Effector memory CD4-positive, alpha-beta T cell (primary cell): ENCODE data around the gene ABHD8.
A peak's percentile ranks its signal among the peaks of the same experiment; 100 is the strongest.

ENCODE experiments used
- DNase-seq, 3 donors: peaks; one replicate each; pipeline ENCODE4 v3.0.0-alpha.2; 2020
- H3K27ac ChIP-seq: 2 replicates; pipeline ENCODE4 v1.7.0; 2013; ENCODE audit warnings: mild to moderate bottlenecking, low read length, moderate library complexity; ENCODE audit not compliant: insufficient read depth, poor library complexity, severe bottlenecking
- H3K27me3 ChIP-seq: replicated peaks from 2 replicates; pipeline ENCODE4 v1.7.0; 2013; ENCODE audit warnings: mild to moderate bottlenecking, low read length; ENCODE audit not compliant: insufficient read depth, control insufficient read depth, poor library complexity, severe bottlenecking
- H3K36me3 ChIP-seq: 2 replicates; pipeline ENCODE4 v1.7.0; 2013; ENCODE audit warnings: mild to moderate bottlenecking, low read length, moderate library complexity; ENCODE audit not compliant: control insufficient read depth, insufficient read depth
- H3K4me1 ChIP-seq: 2 replicates; pipeline ENCODE4 v1.7.0; 2013; ENCODE audit warnings: low read length, mild to moderate bottlenecking; ENCODE audit not compliant: control insufficient read depth, insufficient read depth, poor library complexity, severe bottlenecking
- H3K4me3 ChIP-seq: 2 replicates; pipeline ENCODE4 v1.7.0; 2013; ENCODE audit warnings: low read length, low read depth, mild to moderate bottlenecking; ENCODE audit not compliant: insufficient read depth, poor library complexity, severe bottlenecking
- H3K9me3 ChIP-seq: 2 replicates; pipeline ENCODE4 v1.7.0; 2013; ENCODE audit warnings: mild to moderate bottlenecking, low read length, moderate library complexity; ENCODE audit not compliant: control insufficient read depth

The ABHD8 gene

GRCh38 chr19:17266026-17266425, 37.2 kb downstream of the ABHD8 start:
- H3K36me3 ChIP-seq = peaks cover 6% of the 10 kb centered on the region
- H3K27ac ChIP-seq = no peak overlapping the region
- no peak for DNase-seq
- no peaks in the 10 kb centered on the region for H3K9me3 ChIP-seq
- peaks cover 9% of the 10 kb centered on the region for H3K4me1 ChIP-seq
- no peaks in the 10 kb centered on the region for H3K27me3 ChIP-seq
- no peak overlapping the region for H3K4me3 ChIP-seq

DNA sequence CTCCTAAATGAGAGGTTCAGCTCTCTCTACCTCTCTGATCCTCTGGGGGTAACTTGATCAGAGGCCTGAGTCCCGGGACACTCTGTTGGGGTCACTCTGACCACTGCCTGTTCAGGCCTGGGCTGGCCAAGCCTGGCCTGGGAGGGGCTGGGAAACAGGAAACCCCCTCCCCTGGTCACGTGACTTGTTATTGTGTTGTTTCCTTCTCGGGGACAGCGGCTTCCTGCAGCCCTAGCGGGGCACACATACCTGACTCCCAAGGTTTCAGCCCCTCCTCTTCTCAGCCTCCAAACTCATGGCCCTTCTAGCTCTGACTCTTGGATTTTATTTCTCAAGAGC, 38.6 kb downstream of the ABHD8 start, which contains the start of gene USHBP1:
USHBP1 (minus strand) TSS at position 105 of the 339 bp plus-strand sequence. CDS start 446 bp downstream, outside the sequence.
- H3K4me3 ChIP-seq = no peak within 1 kb of the TSS
- H3K9me3 ChIP-seq = no peaks in the 10 kb centered on the region
- no peak for DNase-seq
- H3K27ac ChIP-seq = no peak within 1 kb of the TSS
- H3K4me1 ChIP-seq = peaks cover 9% of the 10 kb centered on the region
- no peaks in the 10 kb centered on the region for H3K36me3 ChIP-seq
- H3K27me3 ChIP-seq = no peaks in the 10 kb centered on the region

DNA sequence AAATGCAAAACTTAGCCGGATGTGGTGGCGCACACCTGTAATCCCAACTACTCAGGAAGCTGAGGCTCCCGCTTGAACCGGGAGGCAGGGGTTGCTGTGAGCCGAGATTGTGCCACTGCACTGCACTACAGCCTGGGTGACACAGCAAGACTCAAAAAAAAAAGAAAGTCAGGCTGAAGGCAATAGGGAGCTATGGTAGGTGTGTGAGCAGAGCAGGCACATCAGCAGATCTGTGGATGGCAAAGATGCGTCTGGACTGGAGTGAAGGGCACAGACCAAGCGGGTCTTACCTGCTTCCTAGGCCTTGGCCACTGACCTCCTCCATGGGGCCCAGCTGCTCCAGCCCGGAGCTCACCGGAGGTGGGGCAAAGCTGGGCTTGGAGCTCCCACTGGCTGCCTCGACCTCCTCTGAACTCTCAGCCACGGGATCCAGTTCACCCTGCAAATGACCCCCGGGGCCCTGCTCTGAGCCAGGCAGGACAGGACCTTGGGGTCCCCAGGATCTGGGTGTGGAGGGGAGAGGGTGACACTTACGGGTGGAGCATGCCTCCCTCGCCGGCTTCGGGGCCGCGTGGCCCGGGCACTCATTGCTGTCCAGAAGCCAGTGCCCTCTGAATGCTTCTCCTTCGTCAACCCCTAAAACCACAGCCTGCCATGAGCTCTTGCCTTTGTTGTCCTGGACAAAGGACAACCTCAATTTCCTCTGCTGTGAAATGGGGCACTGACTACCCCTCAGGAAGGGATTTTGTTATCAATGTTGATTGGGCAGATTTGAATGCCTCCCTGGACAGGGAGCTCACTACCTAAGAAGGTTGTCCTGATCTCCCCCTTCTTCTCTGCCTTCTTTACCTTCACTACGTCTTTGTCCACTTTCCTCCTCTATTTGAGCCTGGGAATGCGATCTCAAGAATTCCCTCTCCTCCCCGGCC, 39.2 kb downstream of the ABHD8 start:
- Histone ChIP-seq H3K27me3 (no peaks in the 10 kb centered on the region), H3K9me3 (no peaks in the 10 kb centered on the region), H3K4me1 (peaks cover 9% of the 10 kb centered on the region), H3K27ac (no peak overlapping the region), H3K36me3 (no peaks in the 10 kb centered on the region), H3K4me3 (no peak overlapping the region)
- DNase-seq = no peak

- no peak for DNase-seq
- Histone ChIP-seq H3K27ac (no peak overlapping the region), H3K27me3 (no peaks in the 10 kb centered on the region), H3K4me1 (peaks cover 2% of the 10 kb centered on the region), H3K4me3 (no peak overlapping the region), H3K36me3 (no peaks in the 10 kb centered on the region), H3K9me3 (no peaks in the 10 kb centered on the region)
These were observed 40.7 kb downstream of the ABHD8 start for GRCh38 chr19:17262557-17262956.

DNA sequence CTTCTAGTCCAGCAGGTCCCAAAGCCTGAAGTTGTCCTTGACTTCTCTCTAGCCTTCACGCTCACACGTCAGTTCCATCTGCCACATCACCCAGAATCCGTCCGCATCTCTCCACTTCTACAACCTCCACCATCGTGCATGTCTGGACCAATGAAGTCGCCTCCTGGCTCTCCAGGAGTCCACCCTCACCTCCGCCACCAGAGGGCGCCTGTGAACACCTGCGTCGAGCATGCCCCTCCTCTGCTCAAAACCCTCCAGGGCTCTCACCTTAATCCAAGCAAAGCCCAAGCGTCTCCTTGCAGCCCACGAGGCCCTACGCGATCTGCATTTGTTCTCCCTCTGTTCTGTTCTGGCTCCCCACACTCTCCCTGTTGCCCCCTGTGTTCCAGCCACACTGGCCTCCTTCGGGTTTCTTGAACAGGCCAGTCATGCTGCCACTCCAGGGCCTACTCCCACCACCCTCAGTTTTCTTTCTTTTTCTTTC, 42.3 kb downstream of the ABHD8 start:
- Histone ChIP-seq H3K4me3 (no peak overlapping the region), H3K9me3 (no peaks in the 10 kb centered on the region), H3K4me1 (no peaks in the 10 kb centered on the region), H3K27ac (no peak overlapping the region), H3K27me3 (no peaks in the 10 kb centered on the region), H3K36me3 (no peaks in the 10 kb centered on the region)
- DNase-seq = peak; percentile 72 to 83 (median 77)

DNA sequence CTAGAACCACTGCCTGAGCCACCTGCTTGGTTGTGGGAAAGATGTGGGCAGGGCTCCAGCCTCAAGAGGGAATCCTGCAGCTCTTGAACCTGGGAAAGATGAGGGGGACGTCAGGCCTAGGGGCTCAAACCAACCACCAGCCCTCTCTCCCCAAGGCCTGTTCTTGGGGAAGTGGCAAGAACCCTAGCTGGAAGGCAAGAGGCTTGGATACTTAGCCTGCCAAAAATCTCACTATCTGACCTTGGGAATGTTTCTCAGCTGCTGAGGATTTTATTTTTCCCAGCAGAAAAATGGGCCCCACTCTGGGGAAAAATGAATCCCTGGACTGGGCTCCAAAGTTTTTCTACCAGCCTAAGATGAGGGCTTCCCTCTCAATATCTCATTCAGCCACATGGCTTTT, 43.3 kb downstream of the ABHD8 start:
- no peak overlapping the region for H3K4me3 ChIP-seq
- no peak for DNase-seq
- H3K27ac ChIP-seq = no peak overlapping the region
- no peaks in the 10 kb centered on the region for H3K9me3 ChIP-seq
- H3K4me1 ChIP-seq = no peaks in the 10 kb centered on the region
- H3K36me3 ChIP-seq = no peaks in the 10 kb centered on the region
- no peaks in the 10 kb centered on the region for H3K27me3 ChIP-seq

DNA sequence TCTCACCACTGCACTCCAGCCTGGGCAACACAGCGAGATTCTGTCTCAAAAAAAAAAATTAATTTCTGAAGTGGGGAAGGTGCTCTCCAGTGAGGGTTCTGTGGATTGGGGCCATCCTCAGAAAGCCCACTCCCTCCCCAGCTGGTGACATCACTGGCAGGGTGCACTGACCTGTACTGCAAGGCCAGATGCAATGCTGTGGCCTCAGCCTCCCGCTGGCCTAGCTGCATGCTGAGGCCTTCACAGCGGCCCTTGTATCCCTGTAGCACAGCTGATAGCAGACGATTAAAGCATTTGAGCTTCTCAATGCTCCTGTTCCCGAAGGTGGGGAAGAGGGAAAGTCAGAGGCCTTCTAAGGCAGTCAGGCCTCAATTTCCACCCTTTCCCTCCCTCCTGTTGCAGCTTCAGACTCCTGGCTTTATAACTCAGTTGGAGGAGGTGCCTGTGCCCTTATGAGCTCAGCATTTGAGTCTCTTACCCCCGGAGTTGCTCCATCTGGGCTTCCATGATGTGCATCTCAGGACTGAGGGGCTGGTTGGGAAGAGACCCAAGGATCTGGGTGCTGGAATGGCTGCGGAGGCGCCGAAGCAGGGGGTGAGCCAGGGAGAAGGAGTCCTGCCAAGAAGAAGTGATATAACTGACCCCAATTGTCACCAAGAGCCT, 44.0 kb downstream of the ABHD8 start:
- Histone ChIP-seq H3K9me3 (no peaks in the 10 kb centered on the region), H3K36me3 (no peaks in the 10 kb centered on the region), H3K4me1 (no peaks in the 10 kb centered on the region), H3K4me3 (no peak overlapping the region), H3K27me3 (no peaks in the 10 kb centered on the region), H3K27ac (no peak overlapping the region)
- no peak for DNase-seq

DNA sequence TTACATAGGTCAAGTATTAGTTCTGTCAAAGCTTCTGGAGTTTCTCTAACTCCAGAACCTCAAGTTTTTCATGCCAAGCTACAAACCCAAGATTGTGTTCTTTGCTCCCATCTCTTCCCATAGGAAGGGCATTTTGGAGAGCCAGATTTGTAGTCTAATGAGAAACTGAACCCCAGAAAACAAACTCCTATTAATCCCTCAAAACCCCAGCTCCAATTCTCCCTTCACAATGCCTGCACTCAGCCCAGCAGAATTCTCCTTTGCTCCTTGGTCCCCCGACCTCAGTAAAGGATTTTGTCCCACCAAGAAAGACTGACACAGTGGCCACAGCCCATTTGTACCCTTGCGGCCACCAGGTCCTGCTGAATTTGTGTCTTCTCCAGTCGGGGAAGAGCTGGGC, 47.1 kb downstream of the ABHD8 start:
- no peaks in the 10 kb centered on the region for H3K27me3 ChIP-seq
- H3K4me3 ChIP-seq = no peak overlapping the region
- H3K27ac ChIP-seq = no peak overlapping the region
- DNase-seq = no peak
- no peaks in the 10 kb centered on the region for H3K9me3 ChIP-seq
- no peaks in the 10 kb centered on the region for H3K4me1 ChIP-seq
- no peaks in the 10 kb centered on the region for H3K36me3 ChIP-seq

DNA sequence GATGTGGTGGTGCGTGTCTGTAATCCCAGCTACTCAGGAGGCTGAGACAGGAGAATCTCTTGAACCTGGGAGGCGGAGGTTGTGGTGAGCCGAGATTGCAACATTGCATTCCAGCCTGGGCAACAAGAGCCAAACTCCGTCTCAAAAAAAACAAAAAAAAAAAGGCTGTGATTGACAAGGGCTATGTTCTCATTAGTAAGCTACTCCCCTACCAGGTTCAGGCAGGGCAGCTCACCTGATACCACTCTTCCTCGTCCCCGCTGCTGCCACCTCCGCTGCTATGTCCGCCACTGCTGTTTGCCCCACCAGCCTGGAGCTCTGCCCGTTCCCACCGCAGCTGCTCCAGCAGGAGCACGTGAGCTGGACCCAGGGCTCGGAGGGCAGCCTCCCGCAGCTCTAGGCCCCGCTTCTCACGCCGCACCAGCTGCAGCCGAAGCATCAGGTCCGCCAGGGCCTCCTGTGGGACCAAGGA, 48.0 kb downstream of the ABHD8 start:
- no peak for DNase-seq
- Histone ChIP-seq H3K27me3 (no peaks in the 10 kb centered on the region), H3K4me3 (no peak overlapping the region)

GRCh38 chr19:17254636-17255035, 48.6 kb downstream of the ABHD8 start:
- no peaks in the 10 kb centered on the region for H3K27me3 ChIP-seq
- H3K9me3 ChIP-seq = no peaks in the 10 kb centered on the region
- no peaks in the 10 kb centered on the region for H3K36me3 ChIP-seq

More for the DNA sequence above, 48.0 kb downstream of the ABHD8 start:
- Histone ChIP-seq H3K27ac (no peak overlapping the region), H3K9me3 (no peaks in the 10 kb centered on the region), H3K36me3 (no peaks in the 10 kb centered on the region), H3K4me1 (no peaks in the 10 kb centered on the region)

More at GRCh38 chr19:17254636-17255035, 48.6 kb downstream of the ABHD8 start:
- no peak for DNase-seq
- Histone ChIP-seq H3K27ac (no peak overlapping the region), H3K4me1 (no peaks in the 10 kb centered on the region), H3K4me3 (no peak overlapping the region)
